Ovary (tissue), 9 donors: ENCODE measurements around the gene DOCK11. TPM values are rescaled to one million over a fixed set of nuclear protein-coding genes. Genes with fewer than 3 reads are reported as not detected.

Experiments used
- DNase-seq, 5 donors: peaks; one replicate each; pipeline ENCODE4 v3.0.0-alpha.2; 2019 to 2020
- H3K27ac ChIP-seq, 2 donors: fragments of 200-600 bp; one replicate each; pipeline versions ENCODE4 v1.5.1 to v1.8.0; 2019 to 2022
- H3K27me3 ChIP-seq: fragments of 200-600 bp; one replicate; pipeline ENCODE4 v1.8.0; 2022
- H3K36me3 ChIP-seq: fragments of 200-600 bp; sonication (generic); one replicate; pipeline ENCODE4 v1.5.1; 2019
- H3K4me1 ChIP-seq: one replicate; pipeline ENCODE4 v1.8.1; 2013; ENCODE audit warnings: mild to moderate bottlenecking, moderate library complexity; ENCODE audit not compliant: insufficient read depth
- H3K4me3 ChIP-seq: fragments of 200-600 bp; sonication (generic); one replicate; pipeline ENCODE4 v1.5.1; 2017
- H3K9me3 ChIP-seq, 2 donors: fragments of 200-600 bp in 1 of 2; sonication (generic) in 1 of 2; one replicate each; pipeline versions ENCODE4 v1.5.1 to v1.8.1; 2013 to 2019; ENCODE audit warnings: mild to moderate bottlenecking in 1 of 2, moderate library complexity in 1 of 2
- EP300 ChIP-seq: sonication (generic); formaldehyde crosslinking; IDR thresholded peaks from one replicate; pipeline ENCODE4 v1.6.1; 2017; ENCODE audit warnings: antibody characterized with exemption
- POLR2A ChIP-seq: fragments of 450-650 bp; IDR thresholded peaks from one replicate; pipeline ENCODE4 v1.6.1; 2017; ENCODE audit warnings: antibody characterized with exemption, mild to moderate bottlenecking, moderate library complexity
- WGBS, 3 donors: extraction: QIAGEN DNeasy Blood & Tissue Kit in 1 of 3; methylation state at CpG; one replicate each; pipeline versions ENCODE4 v1.1.5 to v1.1.7; 2013 to 2017; 5-methylcytosine and 5-hydroxymethylcytosine counted together
- intact Hi-C, 4 donors: fragments of 100-400 bp; cut with DNase I; formaldehyde crosslinking; loops; one replicate each; pipeline versions ENCODE4 v1.11.0 to v1.15.1; 2022 to 2023
- polyA plus RNA-seq, 2 donors: library from polyadenylated mRNA; stranded (reverse); fragments of 200-250 nt in 1 of 2; fragments of 350-450 nt in 1 of 2; fragmentation: Illumina TruSeq in 1 of 2; extraction: RNeasy Lipid Tissue Mini Kit (QIAGEN cat#74804) in 1 of 2; gene quantifications; one replicate each; pipeline ENCODE4 v1.2.3, GENCODE V29; 2013 to 2014
- total RNA-seq, 7 donors: library from RNA; depleted of rRNA in 2 of 7; stranded (reverse); fragments of >200 nt in 2 of 7; fragmentation: NEBNext Ultra II Directional in 3 of 7; extraction: Animal tissue kit (Norgen Biotek cat#: 25700) in 3 of 7; gene quantifications; one replicate each; pipeline versions ENCODE4 v1.1.0 to v1.2.4, GENCODE V29; 2016 to 2023
- TF ChIP-seq, protein P1 (sequence below), 3 donors: fragments of 450-650 bp in 2 of 3; fragments of 200-600 bp in 1 of 3; IDR thresholded peaks; one replicate each; pipeline versions ENCODE4 v1.5.1 to v1.8.0; 2016 to 2022; ENCODE audit warnings: antibody characterized with exemption in 3 of 3, mild to moderate bottlenecking in 1 of 3
- donor health status: DM: no; HTN: no; CAD: no; lungs with moderate emphysema.
- donor health status: DM: no; HTN: no; CAD: no.
- donor health status: Bipolar disorder and iron deficiency.
- donor health status: DM: yes; HTN: yes; CAD: no.
- donor health status: DM: no; HTN: no; CAD: no.
- donor health status: DM: yes; HTN: yes; CAD: no.

Gene DOCK11
- total and polyA plus RNA-seq, 9 donors = 3.6 to 18.5 (median 6.1) TPM

DNA sequence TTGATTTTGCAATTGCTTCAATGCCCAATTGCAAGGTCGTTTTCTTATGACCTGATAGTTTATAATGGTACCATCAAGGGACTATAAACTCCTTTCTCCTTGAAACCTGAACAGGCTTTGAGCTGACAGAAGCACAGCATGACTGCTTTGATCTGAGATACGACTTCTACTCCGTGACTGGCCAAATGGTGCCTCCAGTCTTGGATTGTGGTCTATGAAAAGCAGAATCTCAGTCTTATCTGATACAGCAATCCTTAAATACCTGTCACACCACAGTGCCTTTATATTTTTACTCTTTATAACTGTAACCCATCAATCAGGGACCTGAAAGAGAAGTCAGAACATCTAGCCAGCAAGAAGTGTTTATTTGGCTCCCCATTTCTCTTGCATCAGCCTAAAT lies 93.1 kb downstream of the DOCK11 start:
- Histone ChIP-seq H3K36me3 (no peaks in the 10 kb centered on the region), H3K4me3 (no peak overlapping the region), H3K27me3 (no peaks in the 10 kb centered on the region), H3K27ac (no peak overlapping the region), H3K9me3 (no peaks in the 10 kb centered on the region), H3K4me1 (no peaks in the 10 kb centered on the region)
- intact Hi-C loops = no loop called here
- no peak for TF ChIP-seq EP300
- TF ChIP-seq, protein P1, sequence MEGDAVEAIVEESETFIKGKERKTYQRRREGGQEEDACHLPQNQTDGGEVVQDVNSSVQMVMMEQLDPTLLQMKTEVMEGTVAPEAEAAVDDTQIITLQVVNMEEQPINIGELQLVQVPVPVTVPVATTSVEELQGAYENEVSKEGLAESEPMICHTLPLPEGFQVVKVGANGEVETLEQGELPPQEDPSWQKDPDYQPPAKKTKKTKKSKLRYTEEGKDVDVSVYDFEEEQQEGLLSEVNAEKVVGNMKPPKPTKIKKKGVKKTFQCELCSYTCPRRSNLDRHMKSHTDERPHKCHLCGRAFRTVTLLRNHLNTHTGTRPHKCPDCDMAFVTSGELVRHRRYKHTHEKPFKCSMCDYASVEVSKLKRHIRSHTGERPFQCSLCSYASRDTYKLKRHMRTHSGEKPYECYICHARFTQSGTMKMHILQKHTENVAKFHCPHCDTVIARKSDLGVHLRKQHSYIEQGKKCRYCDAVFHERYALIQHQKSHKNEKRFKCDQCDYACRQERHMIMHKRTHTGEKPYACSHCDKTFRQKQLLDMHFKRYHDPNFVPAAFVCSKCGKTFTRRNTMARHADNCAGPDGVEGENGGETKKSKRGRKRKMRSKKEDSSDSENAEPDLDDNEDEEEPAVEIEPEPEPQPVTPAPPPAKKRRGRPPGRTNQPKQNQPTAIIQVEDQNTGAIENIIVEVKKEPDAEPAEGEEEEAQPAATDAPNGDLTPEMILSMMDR (IDR thresholded peaks at IDR 0.05) = no peak
- WGBS, 3 donors = 33 to 62% (median 52%) methylated on average over 3 of the region's 3 CpGs
- DNase-seq = no peak

DNA sequence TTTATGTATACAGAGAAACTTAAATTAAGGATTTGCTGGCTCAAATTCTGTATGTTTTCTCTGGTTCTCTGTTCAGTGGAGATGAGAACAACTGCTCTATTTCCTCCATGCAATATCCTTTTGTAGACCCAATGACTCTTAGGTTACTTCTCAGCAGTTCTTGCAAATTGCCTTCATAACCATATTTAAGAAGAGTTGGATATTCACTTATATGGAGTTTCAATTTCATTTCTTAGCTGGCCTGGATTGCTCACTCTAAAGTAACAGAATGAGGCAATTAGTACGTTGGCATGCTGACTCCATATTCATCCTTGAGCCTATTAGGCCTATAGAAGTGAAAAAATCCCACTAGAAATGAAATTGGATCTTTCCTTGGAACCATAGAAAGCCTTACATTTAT lies 93.6 kb downstream of the DOCK11 start:
- H3K4me3 ChIP-seq = no peak overlapping the region
- no peak for DNase-seq
- no peaks in the 10 kb centered on the region for H3K9me3 ChIP-seq
- H3K4me1 ChIP-seq = no peaks in the 10 kb centered on the region
- H3K27me3 ChIP-seq = no peaks in the 10 kb centered on the region
- no peak overlapping the region for H3K27ac ChIP-seq
- TF ChIP-seq POLR2A (no peak), EP300 (no peak)
- TF ChIP-seq, protein P1 (IDR thresholded peaks at IDR 0.05) = no peak
- 51 to 78% (median 53%) methylated on average over 1 of the region's 1 CpG for WGBS, 3 donors
- H3K36me3 ChIP-seq = no peaks in the 10 kb centered on the region
- intact Hi-C loops = no loop called here

DNA sequence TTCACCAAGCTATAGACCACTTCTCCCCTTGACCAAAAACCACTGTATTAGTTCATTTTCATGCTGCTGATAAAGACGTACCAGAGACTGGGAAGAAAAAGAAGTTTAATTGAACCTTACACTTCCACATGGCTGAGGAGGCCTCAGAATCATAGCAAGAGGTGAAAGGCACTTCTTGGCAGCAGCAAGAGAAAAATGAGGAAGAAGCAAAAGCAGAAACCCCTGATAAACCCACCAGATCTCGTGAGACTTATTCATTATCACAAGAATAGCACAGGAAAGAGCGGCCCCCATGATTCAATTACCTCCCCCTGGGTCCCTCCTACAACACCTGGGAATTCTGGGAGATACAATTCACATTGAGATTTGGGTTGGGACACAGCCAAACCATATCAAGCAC lies 97.8 kb downstream of the DOCK11 start:
- H3K27ac ChIP-seq = no peak overlapping the region
- no peaks in the 10 kb centered on the region for H3K36me3 ChIP-seq
- 40 to 56% (median 49%) methylated on average over 3 of the region's 3 CpGs for WGBS, 3 donors
- no peak overlapping the region for H3K4me3 ChIP-seq
- intact Hi-C loops = no loop called here
- no peaks in the 10 kb centered on the region for H3K27me3 ChIP-seq
- no peaks in the 10 kb centered on the region for H3K4me1 ChIP-seq
- TF ChIP-seq, protein P1 (IDR thresholded peaks at IDR 0.05) = no peak
- no peak for TF ChIP-seq EP300
- no peak for TF ChIP-seq POLR2A
- H3K9me3 ChIP-seq = no peaks in the 10 kb centered on the region
- no peak for DNase-seq

DNA sequence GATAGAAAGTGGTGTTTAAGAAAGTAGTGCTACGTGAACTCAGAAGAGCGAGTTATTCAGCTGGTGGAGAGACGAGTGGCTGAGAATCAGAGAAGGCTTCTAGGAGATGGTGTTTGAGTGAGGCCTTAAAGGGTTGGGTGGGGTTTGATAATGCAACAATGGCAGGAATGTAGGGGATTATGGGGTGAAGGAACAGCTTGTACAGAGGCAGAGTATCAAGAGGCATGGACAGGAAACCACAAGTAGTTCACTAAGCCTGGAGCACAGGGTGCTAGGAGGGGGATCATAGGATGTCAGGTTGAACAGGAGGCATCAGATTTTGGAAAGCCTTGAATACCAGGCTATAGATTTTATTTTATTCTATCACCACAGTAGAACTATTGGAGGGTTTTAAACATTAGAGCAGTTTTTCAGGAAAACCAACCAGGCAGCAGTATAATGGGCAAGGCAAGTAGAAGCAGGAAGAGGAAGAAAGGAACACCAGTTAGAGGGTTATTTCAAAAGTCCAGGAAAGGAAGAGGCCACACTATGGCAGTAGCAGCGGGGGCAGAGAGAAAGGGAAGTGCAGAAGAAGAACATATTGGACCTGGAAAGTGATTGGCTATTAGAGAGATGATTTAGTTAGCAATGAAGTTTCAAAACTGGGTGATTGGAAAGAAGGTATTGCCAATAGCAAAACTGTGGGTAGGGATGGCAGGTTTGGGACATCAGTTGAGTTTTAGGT lies 99.2 kb downstream of the DOCK11 start:
- H3K4me1 ChIP-seq = no peaks in the 10 kb centered on the region
- TF ChIP-seq EP300 = no peak
- no peak for TF ChIP-seq POLR2A
- TF ChIP-seq, protein P1 (IDR thresholded peaks at IDR 0.05) = no peak
- no peak for DNase-seq
- H3K4me3 ChIP-seq = no peak overlapping the region
- no peak overlapping the region for H3K27ac ChIP-seq
- H3K36me3 ChIP-seq = no peaks in the 10 kb centered on the region
- intact Hi-C loops = no loop called here
- 72 to 83% (median 78%) methylated on average over 4 of the region's 4 CpGs for WGBS, 3 donors
- H3K9me3 ChIP-seq = no peaks in the 10 kb centered on the region
- no peaks in the 10 kb centered on the region for H3K27me3 ChIP-seq
